CD8-positive, alpha-beta memory T cell (primary cell): ENCODE results near the gene WDR35. TPM values are rescaled to one million over a fixed set of nuclear protein-coding genes. Genes with fewer than 3 reads are reported as not detected.
"Not testable (repeated sequence)": the region's sequence is repeated elsewhere in the genome, so short reads cannot be mapped to it uniquely, and the experiment has no call there.

Experiments used
- CTCF ChIA-PET: fragments of 350-600 bp; sonication (Branson Sonifier 250); formaldehyde crosslinking; loops from one replicate; lab custom pipeline; 2021; ENCODE audit warnings: antibody characterized with exemption; lab: Charles Lee
- POLR2A ChIA-PET: fragments of 350-600 bp; sonication (Branson Sonifier 250); formaldehyde crosslinking; loops from one replicate; lab custom pipeline; 2021; ENCODE audit warnings: antibody characterized with exemption; lab: Charles Lee
- DNase-seq, 5 donors: peaks; one replicate each; pipeline versions ENCODE4 v3.0.0 to v3.0.0-alpha.2; 2020 to 2022; ENCODE audit warnings: mixed read lengths in 1 of 5
- H3K27ac ChIP-seq: one replicate; pipeline ENCODE4 v1.7.0; 2013; ENCODE audit warnings: low read depth, mild to moderate bottlenecking, low read length, moderate library complexity
- H3K27me3 ChIP-seq: 2 replicates; pipeline ENCODE4 v1.7.0; 2013; ENCODE audit warnings: low read length, mild to moderate bottlenecking; ENCODE audit not compliant: insufficient read depth, poor library complexity, severe bottlenecking
- H3K36me3 ChIP-seq: 2 replicates; pipeline ENCODE4 v1.7.0; 2013; ENCODE audit warnings: mild to moderate bottlenecking, low read length, moderate library complexity; ENCODE audit not compliant: insufficient read depth
- H3K4me1 ChIP-seq: 2 replicates; pipeline ENCODE4 v1.7.0; 2013; ENCODE audit warnings: mild to moderate bottlenecking, low read length, moderate library complexity; ENCODE audit not compliant: insufficient read depth
- H3K4me3 ChIP-seq: 2 replicates; pipeline ENCODE4 v1.7.0; 2013; ENCODE audit warnings: mild to moderate bottlenecking, low read length
- H3K9me3 ChIP-seq: 2 replicates; pipeline ENCODE4 v1.7.0; 2013; ENCODE audit warnings: mild to moderate bottlenecking, low read length
- H3K27ac Mint-ChIP-seq, 8 donors: one replicate each; pipeline ENCODE4 v1.8.0; 2020 to 2021; ENCODE audit warnings: mixed read lengths in 8 of 8, mild to moderate bottlenecking in 6 of 8, inconsistent platforms in 3 of 8, moderate library complexity in 3 of 8
- H3K27me3 Mint-ChIP-seq, 2 donors: one replicate each; pipeline ENCODE4 v1.8.0; 2020 to 2021; ENCODE audit warnings: mixed read lengths in 2 of 2, mild to moderate bottlenecking in 1 of 2, moderate library complexity in 1 of 2
- H3K36me3 Mint-ChIP-seq, 3 donors: one replicate each; pipeline ENCODE4 v1.8.0; 2020 to 2021; ENCODE audit warnings: mixed read lengths in 3 of 3, inconsistent platforms in 1 of 3, mild to moderate bottlenecking in 1 of 3
- H3K4me1 Mint-ChIP-seq, 3 donors: one replicate each; pipeline ENCODE4 v1.8.0; 2020 to 2021; ENCODE audit warnings: mixed read lengths in 3 of 3, inconsistent platforms in 1 of 3, mild to moderate bottlenecking in 1 of 3
- H3K4me3 Mint-ChIP-seq, 7 donors: one replicate each; pipeline ENCODE4 v1.8.0; 2020 to 2021; ENCODE audit warnings: mixed read lengths in 7 of 7, mild to moderate bottlenecking in 6 of 7, moderate library complexity in 4 of 7, inconsistent platforms in 2 of 7
- H3K9me3 Mint-ChIP-seq, 5 donors: one replicate each; pipeline ENCODE4 v1.8.0; 2020 to 2022; ENCODE audit warnings: mixed read lengths in 5 of 5, mild to moderate bottlenecking in 3 of 5, moderate library complexity in 2 of 5, inconsistent platforms in 1 of 5
- polyA plus RNA-seq: library from polyadenylated mRNA; unstranded; fragments of 300-500 nt; fragmentation: Illumina TruSeq; gene quantifications from one replicate; pipeline ENCODE4 v1.2.3, GENCODE V29; 2021
- total RNA-seq, 2 experiments: library from RNA; stranded (reverse); gene quantifications; one replicate each; pipeline ENCODE4 v1.2.3, GENCODE V29; 2021

The WDR35 gene
- total and polyA plus RNA-seq, 3 experiments from 2014 or later, result 1.6 to 12.0 (median 11.0) TPM

GRCh38 chr2:19894134-19894792, 95.6 kb downstream of the WDR35 start:
- H3K36me3 ChIP-seq, result no peaks in the 10 kb centered on the region
- H3K9me3 Mint-ChIP-seq, result no peaks in the 10 kb centered on the region
- ChIA-PET POLR2A (no interaction called here), CTCF (no interaction called here)
- H3K4me1 ChIP-seq, result peaks cover 37% of the 10 kb centered on the region
- peaks cover 38 to 70% (median 58%) of the 10 kb centered on the region in 3 donors for H3K4me1 Mint-ChIP-seq
- H3K4me3 Mint-ChIP-seq, result peak overlapping the region in 1 of 7 donors; percentile 16
- H3K9me3 ChIP-seq, result no peaks in the 10 kb centered on the region
- H3K27ac ChIP-seq, result no peak overlapping the region
- peak overlapping the region in 4 of 8 donors; percentile 9 to 73 (median 50) for H3K27ac Mint-ChIP-seq
- no peak for DNase-seq
- no peak overlapping the region for H3K4me3 ChIP-seq
- peaks cover 0 to 32% (median 9%) of the 10 kb centered on the region in 3 donors for H3K36me3 Mint-ChIP-seq
- no peaks in the 10 kb centered on the region for H3K27me3 ChIP-seq
- H3K27me3 Mint-ChIP-seq, result no peaks in the 10 kb centered on the region

DNA sequence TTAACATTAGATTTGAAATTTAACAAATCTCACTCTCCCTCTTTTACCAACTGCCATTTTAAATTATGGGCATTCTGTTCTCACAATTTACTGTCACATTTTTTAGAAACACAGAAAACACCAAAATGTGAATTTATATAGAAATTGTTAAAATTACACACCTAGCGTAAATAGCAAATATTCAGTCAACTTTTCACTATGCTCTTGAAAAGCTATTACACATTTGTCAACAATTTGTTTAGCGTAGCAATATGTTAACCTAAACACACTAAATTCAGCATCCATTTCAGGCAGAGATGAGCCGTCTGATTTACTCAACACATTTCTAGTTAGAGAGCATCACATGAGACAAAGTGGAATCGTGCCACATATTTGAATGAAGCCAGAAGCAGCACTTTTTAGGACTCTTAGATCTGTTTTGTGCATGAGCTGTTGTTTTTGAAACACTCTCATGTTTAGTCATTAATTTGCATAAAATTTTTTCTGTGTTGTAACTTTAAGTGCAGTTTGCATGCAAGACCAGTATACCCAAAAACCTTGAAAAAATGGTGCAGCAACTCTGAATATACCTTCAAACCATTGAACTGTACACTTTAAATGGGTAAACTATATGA, 96.3 kb downstream of the WDR35 start:
- no peaks in the 10 kb centered on the region for H3K27me3 Mint-ChIP-seq
- H3K36me3 ChIP-seq, result no peaks in the 10 kb centered on the region
- no peak overlapping the region for H3K4me3 ChIP-seq
- no peaks in the 10 kb centered on the region for H3K9me3 Mint-ChIP-seq
- ChIA-PET POLR2A (no interaction called here), CTCF (no interaction called here)
- H3K36me3 Mint-ChIP-seq, result peaks cover 0 to 31% (median 9%) of the 10 kb centered on the region in 3 donors
- no peaks in the 10 kb centered on the region for H3K9me3 ChIP-seq
- H3K4me1 Mint-ChIP-seq, result peaks cover 34 to 64% (median 53%) of the 10 kb centered on the region in 3 donors
- no peak overlapping the region for H3K27ac ChIP-seq
- H3K27me3 ChIP-seq, result no peaks in the 10 kb centered on the region
- peak overlapping the region in 2 of 8 donors; percentile 45 to 68 for H3K27ac Mint-ChIP-seq
- H3K4me3 Mint-ChIP-seq, result no peak overlapping the region
- H3K4me1 ChIP-seq, result peaks cover 32% of the 10 kb centered on the region
- DNase-seq, result no peak

- H3K27me3 Mint-ChIP-seq, H3K27ac ChIP-seq, POLR2A ChIA-PET, H3K4me3 Mint-ChIP-seq, CTCF ChIA-PET, H3K36me3 ChIP-seq, H3K9me3 ChIP-seq, DNase-seq, H3K27ac Mint-ChIP-seq, H3K4me3 ChIP-seq, H3K27me3 ChIP-seq, H3K9me3 Mint-ChIP-seq: not testable (repeated sequence)
- peaks cover 16% of the 10 kb centered on the region for H3K4me1 ChIP-seq
- Mint-ChIP-seq H3K4me1 (peaks cover 22 to 49% (median 38%) of the 10 kb centered on the region in 3 donors), H3K36me3 (peaks cover 0 to 23% (median 8%) of the 10 kb centered on the region in 3 donors)
Measured at GRCh38 chr2:19891971-19892370, 97.9 kb downstream of the WDR35 start.

GRCh38 chr2:19890104-19890503, 99.8 kb downstream of the WDR35 start:
- Mint-ChIP-seq H3K27me3 (no peaks in the 10 kb centered on the region), H3K36me3 (peaks cover 0 to 14% (median 5%) of the 10 kb centered on the region in 3 donors), H3K4me3 (no peak overlapping the region), H3K4me1 (peaks cover 13 to 34% (median 26%) of the 10 kb centered on the region in 3 donors), H3K9me3 (no peaks in the 10 kb centered on the region), H3K27ac (no peak overlapping the region)
- ChIA-PET POLR2A (interaction anchor here (1.4 kb wide), 1 partner anchor 10 kb away, joined by 5 read pairs; no protein-coding TSS in a partner anchor), CTCF (no interaction called here)
- H3K27ac ChIP-seq, result no peak overlapping the region
- H3K9me3 ChIP-seq, result no peaks in the 10 kb centered on the region
- no peak overlapping the region for H3K4me3 ChIP-seq
- no peaks in the 10 kb centered on the region for H3K27me3 ChIP-seq
- peaks cover 4% of the 10 kb centered on the region for H3K4me1 ChIP-seq
- DNase-seq, result no peak
- no peaks in the 10 kb centered on the region for H3K36me3 ChIP-seq

DNA sequence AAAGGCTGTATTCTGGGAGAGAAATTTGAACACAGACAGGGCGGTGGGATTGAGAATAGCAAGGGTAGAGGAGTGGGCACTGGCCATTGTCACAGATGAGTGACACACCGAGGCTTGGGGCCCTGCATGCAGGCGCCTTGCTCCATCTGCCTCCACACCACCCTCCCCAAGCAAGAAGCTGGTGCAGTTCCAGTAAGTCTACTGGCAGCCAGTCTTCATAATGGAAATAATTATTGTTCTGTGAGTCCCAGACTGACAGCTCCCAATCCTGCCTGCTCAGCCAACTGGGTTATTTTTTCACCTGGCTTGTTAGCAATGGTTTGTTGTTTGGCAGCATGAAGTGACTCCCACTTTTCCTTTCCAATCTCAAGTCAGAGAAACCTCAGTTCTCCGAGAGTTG, 101.1 kb downstream of the WDR35 start:
- peaks cover 0 to 12% (median 1%) of the 10 kb centered on the region in 3 donors for H3K36me3 Mint-ChIP-seq
- H3K4me1 Mint-ChIP-seq, result peaks cover 4 to 23% (median 16%) of the 10 kb centered on the region in 3 donors
- Histone ChIP-seq H3K27me3 (no peaks in the 10 kb centered on the region), H3K36me3 (no peaks in the 10 kb centered on the region), H3K4me3 (no peak overlapping the region), H3K27ac (no peak overlapping the region), H3K4me1 (no peaks in the 10 kb centered on the region), H3K9me3 (no peaks in the 10 kb centered on the region)
- peak overlapping the region in 1 of 8 donors; percentile 54 for H3K27ac Mint-ChIP-seq
- H3K27me3 Mint-ChIP-seq, result no peaks in the 10 kb centered on the region
- ChIA-PET POLR2A (no interaction called here), CTCF (no interaction called here)
- H3K9me3 Mint-ChIP-seq, result no peaks in the 10 kb centered on the region
- DNase-seq, result no peak
- no peak overlapping the region for H3K4me3 Mint-ChIP-seq

- Mint-ChIP-seq H3K9me3 (no peaks in the 10 kb centered on the region), H3K4me3 (no peak overlapping the region), H3K36me3 (peaks cover 0 to 11% (median 1%) of the 10 kb centered on the region in 3 donors), H3K4me1 (peaks cover 4 to 14% (median 11%) of the 10 kb centered on the region in 3 donors), H3K27me3 (no peaks in the 10 kb centered on the region), H3K27ac (peak overlapping the region in 1 of 8 donors; percentile 9)
- Histone ChIP-seq H3K4me1 (no peaks in the 10 kb centered on the region), H3K9me3 (no peaks in the 10 kb centered on the region), H3K27me3 (no peaks in the 10 kb centered on the region), H3K36me3 (no peaks in the 10 kb centered on the region), H3K27ac (no peak overlapping the region), H3K4me3 (no peak overlapping the region)
- no peak for DNase-seq
- ChIA-PET POLR2A (no interaction called here), CTCF (interaction anchor here (0.9 kb wide), 1 partner anchor 8 kb away, joined by 3 read pairs; no protein-coding TSS in a partner anchor)
Measured at GRCh38 chr2:19887510-19887909, 102.4 kb downstream of the WDR35 start.

- Histone ChIP-seq H3K9me3 (no peaks in the 10 kb centered on the region), H3K27me3 (no peaks in the 10 kb centered on the region), H3K27ac (no peak overlapping the region), H3K36me3 (no peaks in the 10 kb centered on the region), H3K4me3 (no peak overlapping the region), H3K4me1 (no peaks in the 10 kb centered on the region)
- Mint-ChIP-seq H3K4me1 (peaks cover 0 to 7% (median 5%) of the 10 kb centered on the region in 3 donors), H3K4me3 (no peak overlapping the region), H3K27ac (no peak overlapping the region), H3K36me3 (peaks cover 0 to 6% (median 3%) of the 10 kb centered on the region in 3 donors), H3K9me3 (no peaks in the 10 kb centered on the region), H3K27me3 (no peaks in the 10 kb centered on the region)
- CTCF ChIA-PET, result no interaction called here
- POLR2A ChIA-PET, result no interaction called here
- DNase-seq, result no peak
Measured at GRCh38 chr2:19886261-19886660, 103.6 kb downstream of the WDR35 start.

DNA sequence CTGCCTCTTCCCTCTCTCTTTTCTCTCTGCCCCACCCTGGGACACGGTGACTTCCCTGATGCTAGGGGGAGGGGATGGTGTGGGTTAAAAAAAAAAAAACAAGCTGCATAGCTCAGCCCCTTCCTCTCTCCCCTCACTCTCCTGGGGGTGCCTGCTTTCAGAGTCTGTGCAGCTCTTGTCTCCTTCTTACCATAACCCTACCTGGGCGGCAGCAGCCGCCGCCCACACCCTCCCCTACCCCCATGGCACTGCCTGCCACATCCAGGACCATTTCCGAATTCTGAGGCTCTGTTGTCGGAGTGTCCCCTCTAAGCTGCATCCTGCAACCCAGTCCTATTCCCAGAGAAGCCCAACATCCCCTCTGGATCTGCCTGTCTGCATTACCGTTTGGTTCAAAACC, 104.1 kb downstream of the WDR35 start:
- no peak overlapping the region for H3K4me3 Mint-ChIP-seq
- CTCF ChIA-PET, result no interaction called here
- H3K27ac Mint-ChIP-seq, result peak overlapping the region in 1 of 8 donors; percentile 77
- H3K27me3 Mint-ChIP-seq, result no peaks in the 10 kb centered on the region
- H3K27me3 ChIP-seq, result no peaks in the 10 kb centered on the region
- no peak for DNase-seq
- H3K4me1 ChIP-seq, result no peaks in the 10 kb centered on the region
- peaks cover 0 to 6% (median 3%) of the 10 kb centered on the region in 3 donors for H3K36me3 Mint-ChIP-seq
- H3K36me3 ChIP-seq, result no peaks in the 10 kb centered on the region
- H3K4me3 ChIP-seq, result no peak overlapping the region
- peaks cover 0 to 7% (median 5%) of the 10 kb centered on the region in 3 donors for H3K4me1 Mint-ChIP-seq
- no peaks in the 10 kb centered on the region for H3K9me3 Mint-ChIP-seq
- POLR2A ChIA-PET, result no interaction called here
- no peak overlapping the region for H3K27ac ChIP-seq
- H3K9me3 ChIP-seq, result no peaks in the 10 kb centered on the region
